Measurements from ENCODE around the gene TMEM106C.
"Not testable (repeated sequence)": the region's sequence is repeated elsewhere in the genome, so short reads cannot be mapped to it uniquely, and the experiment has no call there.

TMEM106C gene

GRCh38 chr12:47949441-47950341 lies 13.7 kb upstream of the TMEM106C start:
- peak in 1 of 2 donors; percentile 31 for DNase-seq (ENCODE audit: low read depth in 1 of 2, low spot score in 1 of 2)

GRCh38 chr12:47950856-47951468 lies 12.4 kb upstream of the TMEM106C start:
- DNase-seq (ENCODE audit: low read depth in 1 of 2, low spot score in 1 of 2) = no peak

- DNase-seq (ENCODE audit: low read depth in 1 of 2, low spot score in 1 of 2) = no peak
Measured at GRCh38 chr12:47954058-47954457, 9.3 kb upstream of the TMEM106C start.

DNA sequence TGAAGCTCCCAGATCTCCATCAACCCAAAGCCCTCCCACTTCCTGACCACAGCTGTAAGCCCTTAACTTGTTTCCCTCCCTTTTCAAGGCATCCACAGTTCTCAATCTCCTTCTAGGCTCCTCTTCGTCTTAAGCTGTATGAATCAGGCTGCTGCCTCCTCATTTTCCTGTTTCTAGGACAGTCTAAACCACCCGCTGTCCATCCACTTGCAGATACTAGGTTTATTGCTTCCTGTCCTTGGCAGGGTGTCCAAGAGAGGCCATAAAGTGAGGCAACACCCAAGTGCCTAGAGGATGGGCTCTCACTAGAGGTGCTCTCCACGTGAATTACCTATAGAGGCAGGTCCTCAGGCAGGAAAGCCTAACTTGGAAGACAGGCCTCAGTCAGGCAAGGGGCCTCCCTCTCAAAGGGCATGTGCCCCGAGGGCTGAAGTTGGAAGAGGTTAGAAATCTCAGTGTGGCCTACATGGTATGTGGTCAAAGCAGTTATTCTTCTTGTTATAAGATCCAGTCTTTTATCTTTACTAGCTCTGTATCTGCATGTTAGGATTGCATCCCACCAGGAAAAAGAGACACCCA lies 8.8 kb upstream of the TMEM106C start:
- no peak for DNase-seq (ENCODE audit: low read depth in 1 of 2, low spot score in 1 of 2)

GRCh38 chr12:47955059-47955458 lies 8.3 kb upstream of the TMEM106C start:
- DNase-seq (ENCODE audit: low read depth in 1 of 2, low spot score in 1 of 2) = no peak

GRCh38 chr12:47957671-47958070 lies 5.7 kb upstream of the TMEM106C start:
- not testable (repeated sequence) for DNase-seq (ENCODE audit: low read depth in 1 of 2, low spot score in 1 of 2)

- DNase-seq (ENCODE audit: low read depth in 1 of 2, low spot score in 1 of 2) = no peak
Measured at GRCh38 chr12:47962198-47962597, 1.2 kb upstream of the TMEM106C start.

- DNase-seq (ENCODE audit: low read depth in 1 of 2, low spot score in 1 of 2) = no peak
Measured at GRCh38 chr12:47964106-47964728, 821 bp downstream of the TMEM106C start.

DNA sequence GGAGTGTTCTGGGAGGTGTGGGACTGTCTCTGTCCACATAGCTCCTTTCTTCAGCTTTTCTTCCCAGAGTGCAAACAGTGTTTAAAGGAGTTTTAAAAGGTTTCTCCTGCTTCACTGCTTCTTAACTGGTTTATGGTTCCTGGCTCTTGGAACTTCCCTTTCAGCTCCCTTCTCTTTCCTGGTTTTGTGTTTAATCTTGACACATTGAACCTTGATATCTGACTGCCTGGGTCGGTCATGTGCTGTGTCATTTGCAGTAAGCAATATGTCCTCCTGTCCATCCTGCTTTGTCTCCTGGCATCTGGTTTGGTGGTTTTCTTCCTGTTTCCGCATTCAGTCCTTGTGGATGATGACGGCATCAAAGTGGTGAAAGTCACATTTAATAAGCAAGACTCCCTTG lies 2.2 kb downstream of the TMEM106C start:
- no peak for DNase-seq (ENCODE audit: low read depth in 1 of 2, low spot score in 1 of 2)

DNA sequence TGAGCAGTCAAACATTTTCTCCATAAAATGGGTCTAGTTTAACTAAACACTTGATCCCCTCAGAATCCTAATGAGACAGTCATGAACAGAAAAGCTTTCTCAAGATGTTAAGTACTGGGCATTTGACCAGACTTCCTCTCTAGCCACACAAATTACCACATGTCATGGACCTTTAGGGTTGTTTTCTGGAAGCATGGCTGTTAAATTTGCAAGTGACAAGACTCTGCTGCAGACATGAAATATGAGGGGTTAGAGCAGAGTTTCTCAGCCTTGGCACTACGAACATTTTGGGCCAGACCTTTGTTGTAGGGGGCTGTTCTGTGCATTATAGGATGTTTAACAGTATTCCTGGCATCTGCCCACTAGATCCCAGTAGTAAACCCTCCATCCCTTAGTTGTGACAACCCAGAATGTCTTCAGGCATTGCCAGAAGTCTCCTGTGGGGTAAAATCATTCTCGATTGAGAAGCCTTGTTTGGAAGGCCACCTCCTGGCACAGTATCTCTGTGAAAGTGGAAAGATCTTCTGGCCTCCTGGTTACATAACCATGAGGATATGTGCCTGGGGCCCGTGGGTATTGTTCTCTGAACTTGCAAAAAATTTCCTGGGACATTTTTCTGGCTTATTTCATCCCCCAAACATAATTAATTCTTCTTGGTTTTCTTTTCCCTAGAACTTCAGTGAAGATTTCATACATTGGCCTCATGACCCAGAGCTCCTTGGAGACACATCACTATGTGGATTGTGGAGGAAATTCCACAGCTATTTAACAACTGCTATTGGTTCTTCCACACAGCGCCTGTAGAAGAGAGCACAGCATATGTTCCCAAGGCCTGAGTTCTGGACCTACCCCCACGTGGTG lies 4.3 kb downstream of the TMEM106C start:
- DNase-seq (ENCODE audit: low read depth in 1 of 2, low spot score in 1 of 2) = no peak

DNA sequence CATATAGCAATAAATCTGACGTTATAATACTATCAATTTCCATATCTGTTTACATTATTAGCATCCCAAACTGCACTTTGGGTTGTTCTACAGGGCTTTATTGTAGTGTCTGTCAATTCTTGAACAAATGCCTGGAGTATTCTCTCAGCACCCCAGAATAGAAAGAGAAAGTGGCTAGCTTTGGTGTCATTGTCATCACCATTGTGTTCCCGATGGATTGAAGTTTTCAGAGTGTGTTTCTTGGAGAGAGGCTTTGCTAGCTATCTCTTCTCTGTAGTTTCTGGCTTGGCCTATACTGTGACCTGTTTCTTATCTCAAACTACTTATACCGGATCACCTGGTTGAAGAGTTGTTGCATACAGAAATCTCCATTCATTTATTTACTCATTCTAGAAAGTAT lies 6.4 kb downstream of the TMEM106C start:
- DNase-seq (ENCODE audit: low read depth in 1 of 2, low spot score in 1 of 2) = no peak

DNA sequence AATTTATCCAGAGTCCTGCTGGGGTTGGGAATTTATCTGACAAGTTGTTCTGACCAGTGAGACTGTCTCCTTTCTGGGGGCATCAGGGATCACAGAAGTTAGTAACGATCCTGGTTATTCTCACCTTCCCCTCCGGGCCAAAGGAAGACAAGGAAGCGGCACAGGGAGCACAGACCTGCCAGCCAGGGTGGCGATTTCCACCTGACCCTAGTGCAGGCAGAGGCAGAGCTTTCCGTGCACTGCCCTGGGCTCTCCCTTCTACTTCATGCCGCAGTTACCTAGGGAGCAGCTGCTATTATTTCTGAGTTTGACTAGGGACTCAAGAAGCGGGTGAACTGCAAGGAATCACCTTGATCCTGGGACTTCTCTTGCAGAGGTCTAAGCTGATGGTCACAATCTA lies 7.4 kb downstream of the TMEM106C start:
- no peak for DNase-seq (ENCODE audit: low read depth in 1 of 2, low spot score in 1 of 2)

DNA sequence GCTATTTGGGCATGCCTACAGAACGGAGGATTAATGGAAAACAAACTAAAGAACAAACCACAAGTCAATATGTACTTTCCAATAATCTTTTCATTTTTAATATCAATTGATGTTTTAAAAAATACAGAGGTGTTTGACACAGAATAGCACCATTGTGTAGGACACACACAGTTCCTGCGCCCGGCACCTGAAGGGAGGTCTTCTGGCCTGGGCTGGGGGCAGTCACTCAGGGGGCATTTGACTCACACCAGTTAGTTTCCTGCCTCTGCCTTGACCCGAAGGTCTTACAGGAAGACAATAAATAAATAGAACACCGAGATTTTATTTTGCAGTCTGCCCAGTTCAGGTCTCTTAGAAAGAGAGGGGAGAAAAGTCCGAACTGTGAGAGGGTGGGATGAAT lies 9.5 kb downstream of the TMEM106C start:
- DNase-seq (ENCODE audit: low read depth in 1 of 2, low spot score in 1 of 2) = no peak

DNA sequence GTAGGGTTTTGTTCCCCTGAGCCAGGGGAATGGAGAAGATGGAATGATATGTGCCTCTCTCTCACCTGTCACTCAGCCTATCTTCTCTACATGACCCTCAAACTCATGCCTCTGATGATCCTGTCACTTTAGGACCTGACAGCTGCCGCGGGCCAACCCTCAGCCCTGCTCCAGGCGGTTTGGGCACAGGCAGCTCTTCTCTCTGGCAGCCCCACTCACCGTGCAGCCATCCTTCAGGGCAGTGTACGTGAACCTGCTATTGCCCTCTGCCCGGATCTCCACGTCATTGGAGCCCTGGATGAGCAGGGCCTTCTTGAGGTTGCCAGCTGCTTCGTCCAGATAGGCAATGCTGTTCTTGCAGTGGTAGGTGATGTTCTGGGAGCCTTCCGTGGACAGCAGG lies 10.5 kb downstream of the TMEM106C start:
- no peak for DNase-seq (ENCODE audit: low read depth in 1 of 2, low spot score in 1 of 2)

- DNase-seq (ENCODE audit: low read depth in 1 of 2, low spot score in 1 of 2) = no peak
Measured at GRCh38 chr12:47975036-47975620, 11.7 kb downstream of the TMEM106C start.

DNA sequence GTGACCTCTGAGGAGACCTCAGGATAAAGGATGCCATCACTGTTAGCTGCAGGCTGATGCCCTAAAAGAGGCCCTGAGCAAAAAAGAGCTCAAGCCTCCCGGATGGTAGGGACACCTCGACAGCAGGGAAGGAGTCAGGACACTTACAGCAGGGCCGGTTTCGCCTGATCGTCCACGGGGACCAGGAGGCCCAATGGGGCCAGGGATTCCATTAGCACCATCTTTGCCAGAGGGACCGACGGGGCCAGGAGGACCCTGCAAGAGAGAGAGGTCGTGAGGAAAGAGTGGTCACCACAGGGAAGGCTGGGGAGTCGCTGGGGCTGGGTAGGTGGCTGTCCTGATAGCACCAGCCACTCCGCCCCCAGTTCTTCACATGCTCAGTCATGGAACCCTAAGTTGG lies 12.4 kb downstream of the TMEM106C start:
- no peak for DNase-seq (ENCODE audit: low read depth in 1 of 2, low spot score in 1 of 2)

- DNase-seq (ENCODE audit: low read depth in 1 of 2, low spot score in 1 of 2) = no peak
Measured at GRCh38 chr12:47977046-47977771, 13.8 kb downstream of the TMEM106C start.

GRCh38 chr12:47977772-47978597 lies 14.6 kb downstream of the TMEM106C start:
- no peak for DNase-seq (ENCODE audit: low read depth in 1 of 2, low spot score in 1 of 2)

DNA sequence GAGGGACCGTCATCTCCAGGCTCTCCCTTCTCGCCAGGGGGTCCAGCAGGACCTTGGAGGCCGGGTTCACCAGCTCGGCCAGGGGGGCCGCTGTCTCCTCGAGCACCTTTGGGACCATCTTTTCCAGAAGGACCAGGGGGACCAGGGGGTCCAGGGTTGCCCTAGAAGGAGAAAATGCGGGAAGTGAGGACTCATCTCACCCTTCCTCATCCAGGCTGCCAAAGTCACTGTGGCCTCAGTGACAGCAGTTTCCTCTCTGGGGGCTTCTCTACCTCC lies 15.1 kb downstream of the TMEM106C start:
- DNase-seq (ENCODE audit: low read depth in 1 of 2, low spot score in 1 of 2) = no peak
